ENCODE results near the gene SPTY2D1.
"Not testable (repeated sequence)": the region's sequence is repeated elsewhere in the genome, so short reads cannot be mapped to it uniquely, and the experiment has no call there.

The SPTY2D1 gene, protein sequence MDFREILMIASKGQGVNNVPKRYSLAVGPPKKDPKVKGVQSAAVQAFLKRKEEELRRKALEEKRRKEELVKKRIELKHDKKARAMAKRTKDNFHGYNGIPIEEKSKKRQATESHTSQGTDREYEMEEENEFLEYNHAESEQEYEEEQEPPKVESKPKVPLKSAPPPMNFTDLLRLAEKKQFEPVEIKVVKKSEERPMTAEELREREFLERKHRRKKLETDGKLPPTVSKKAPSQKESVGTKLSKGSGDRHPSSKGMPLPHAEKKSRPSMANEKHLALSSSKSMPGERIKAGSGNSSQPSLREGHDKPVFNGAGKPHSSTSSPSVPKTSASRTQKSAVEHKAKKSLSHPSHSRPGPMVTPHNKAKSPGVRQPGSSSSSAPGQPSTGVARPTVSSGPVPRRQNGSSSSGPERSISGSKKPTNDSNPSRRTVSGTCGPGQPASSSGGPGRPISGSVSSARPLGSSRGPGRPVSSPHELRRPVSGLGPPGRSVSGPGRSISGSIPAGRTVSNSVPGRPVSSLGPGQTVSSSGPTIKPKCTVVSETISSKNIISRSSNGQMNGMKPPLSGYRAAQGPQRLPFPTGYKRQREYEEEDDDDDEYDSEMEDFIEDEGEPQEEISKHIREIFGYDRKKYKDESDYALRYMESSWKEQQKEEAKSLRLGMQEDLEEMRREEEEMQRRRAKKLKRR

DNA sequence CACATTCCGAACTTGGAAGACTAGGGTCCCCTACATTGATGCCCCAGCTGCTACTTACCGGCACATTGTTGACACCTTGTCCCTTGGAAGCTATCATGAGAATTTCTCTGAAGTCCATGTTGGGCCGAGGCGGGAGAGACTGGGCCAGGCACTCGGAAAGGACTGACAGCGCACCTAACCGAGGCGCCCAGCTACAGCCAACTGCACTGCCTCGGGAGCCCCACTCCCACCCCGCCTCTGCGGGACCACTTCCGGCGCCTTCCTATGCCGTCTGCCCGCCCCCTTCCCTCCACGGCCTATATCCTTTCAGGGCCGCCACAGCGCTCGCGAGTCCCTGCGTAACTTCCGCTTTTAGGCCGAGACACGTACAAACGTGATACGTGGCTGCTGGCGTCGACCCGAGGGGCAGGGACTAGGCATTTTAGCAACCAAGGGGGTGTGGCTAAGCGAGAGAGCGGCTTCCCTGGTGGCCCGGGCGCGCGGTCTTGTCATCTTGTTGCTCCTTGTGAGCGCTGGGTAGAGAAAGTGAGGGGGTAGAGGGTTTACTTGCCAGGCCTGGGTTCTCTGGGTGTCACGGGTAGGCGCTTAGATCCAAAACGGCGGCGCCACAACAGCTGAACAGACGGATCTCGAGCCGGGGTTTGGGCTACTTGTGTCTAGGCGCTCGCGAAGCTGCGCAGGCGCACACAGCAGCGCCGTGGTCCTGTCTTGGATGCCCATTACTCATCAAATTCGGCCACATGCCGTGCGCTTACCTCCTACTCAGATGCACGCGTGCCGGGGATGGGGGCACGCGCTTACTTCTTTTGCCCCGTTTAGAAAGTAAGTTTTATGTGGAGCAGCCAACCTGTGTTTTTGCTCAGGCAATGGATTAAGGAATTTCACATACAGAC is at the start of gene SPTY2D1:
Gene SPTY2D1 (minus strand): TSS at position 203 of the 893 bp plus-strand sequence. CDS start 85 bp downstream, at position 118.
- Mint-ChIP-seq H3K27me3 (peaks cover 10% of the 10 kb centered on the region), H3K9me3 (no peaks in the 10 kb centered on the region), H3K4me1 (peaks cover 23% of the 10 kb centered on the region), H3K36me3 (ENCODE audit: insufficient read depth) (peaks cover 16% of the 10 kb centered on the region), H3K27ac (ENCODE audit: low read depth) (peak within 1 kb of the TSS; percentile 97), H3K4me3 (peak within 1 kb of the TSS; percentile 84)
- peak; percentile 91 to 98 for DNase-seq (ENCODE audit: low spot score in 2 of 2)
- ATAC-seq (replicated peaks; ENCODE audit: extremely low read depth, poor library complexity, severe bottlenecking), result peak; percentile 95

- DNase-seq (ENCODE audit: low spot score in 2 of 2), result no peak
- ATAC-seq (replicated peaks; ENCODE audit: extremely low read depth, poor library complexity, severe bottlenecking), result no peak
- Mint-ChIP-seq H3K4me1 (no peaks in the 10 kb centered on the region), H3K9me3 (no peaks in the 10 kb centered on the region), H3K27me3 (no peaks in the 10 kb centered on the region), H3K27ac (ENCODE audit: low read depth) (no peak overlapping the region), H3K36me3 (ENCODE audit: insufficient read depth) (no peaks in the 10 kb centered on the region), H3K4me3 (no peak overlapping the region)
Observed at GRCh38 chr11:18682466-18682865, 48.3 kb upstream of the SPTY2D1 start.

DNA sequence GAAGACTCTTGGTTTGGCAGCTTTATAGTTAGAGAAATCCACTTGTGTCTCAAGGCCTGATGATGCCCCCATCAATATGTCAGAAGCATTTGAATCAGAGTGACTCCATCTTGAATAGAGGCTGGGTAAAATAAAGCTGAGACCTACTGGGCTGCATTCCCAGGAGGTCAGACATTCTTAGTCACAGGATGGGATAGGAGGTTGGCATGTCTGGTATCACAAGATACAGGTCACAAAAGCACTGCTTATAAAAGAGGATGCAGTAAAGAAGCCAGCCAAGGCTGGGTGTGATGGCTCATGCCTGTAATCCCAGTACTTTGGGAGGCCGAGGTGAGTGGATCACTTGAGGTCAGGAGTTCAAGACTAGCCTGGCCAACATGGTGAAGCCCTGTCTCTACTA is 47.8 kb upstream of the SPTY2D1 start:
- not testable (repeated sequence) for ATAC-seq (replicated peaks; ENCODE audit: extremely low read depth, poor library complexity, severe bottlenecking); H3K9me3 Mint-ChIP-seq; H3K27ac Mint-ChIP-seq (ENCODE audit: low read depth); H3K4me3 Mint-ChIP-seq; DNase-seq (ENCODE audit: low spot score in 2 of 2); H3K4me1 Mint-ChIP-seq; H3K36me3 Mint-ChIP-seq (ENCODE audit: insufficient read depth); H3K27me3 Mint-ChIP-seq

DNA sequence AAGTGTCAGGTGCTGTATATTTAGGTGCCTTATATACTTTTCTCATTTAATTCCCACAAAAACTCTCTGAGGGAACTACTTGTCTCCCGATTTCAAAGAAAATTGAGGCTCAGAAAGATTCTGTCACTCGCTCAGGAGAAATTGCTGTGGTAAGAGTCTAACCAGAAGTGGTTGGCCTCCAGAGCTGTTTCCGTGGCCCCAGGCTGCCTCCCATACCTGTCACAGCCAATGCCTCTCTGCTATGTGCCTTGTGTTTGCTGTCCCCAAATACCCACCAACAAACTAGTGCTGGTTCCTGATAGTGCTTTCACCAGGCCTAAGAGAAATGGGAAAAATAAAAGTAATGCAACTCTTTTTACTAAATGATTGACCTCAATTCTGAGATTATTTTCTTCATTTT is 43.4 kb upstream of the SPTY2D1 start:
- H3K27ac Mint-ChIP-seq (ENCODE audit: low read depth), result no peak overlapping the region
- no peaks in the 10 kb centered on the region for H3K36me3 Mint-ChIP-seq (ENCODE audit: insufficient read depth)
- no peak for DNase-seq (ENCODE audit: low spot score in 2 of 2)
- no peak overlapping the region for H3K4me3 Mint-ChIP-seq
- ATAC-seq (replicated peaks; ENCODE audit: extremely low read depth, poor library complexity, severe bottlenecking), result no peak
- peaks cover under 1% of the 10 kb centered on the region for H3K4me1 Mint-ChIP-seq
- no peaks in the 10 kb centered on the region for H3K27me3 Mint-ChIP-seq
- H3K9me3 Mint-ChIP-seq, result no peaks in the 10 kb centered on the region

DNA sequence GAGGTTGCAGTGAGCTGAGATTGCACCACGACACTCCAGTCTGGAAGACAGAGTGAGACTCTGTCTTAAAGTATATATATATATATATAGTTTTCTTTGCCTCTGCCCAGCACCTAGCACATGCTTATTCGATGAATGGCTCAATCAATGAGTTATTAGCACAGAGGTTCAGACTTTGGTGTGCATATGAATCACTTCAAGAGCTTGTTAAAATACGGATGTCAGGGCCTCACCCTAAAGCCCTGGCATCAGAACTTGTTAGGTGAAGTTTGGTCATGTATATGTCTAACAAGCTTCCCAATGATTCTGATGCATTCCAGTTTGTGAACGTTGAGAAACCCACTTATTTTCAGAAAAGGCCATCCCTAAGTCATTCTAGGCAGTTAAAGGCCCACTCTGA is 42.7 kb upstream of the SPTY2D1 start:
- ATAC-seq (replicated peaks; ENCODE audit: extremely low read depth, poor library complexity, severe bottlenecking), result no peak
- Mint-ChIP-seq H3K36me3 (ENCODE audit: insufficient read depth) (no peaks in the 10 kb centered on the region), H3K27ac (ENCODE audit: low read depth) (no peak overlapping the region), H3K4me1 (peaks cover 6% of the 10 kb centered on the region), H3K4me3 (no peak overlapping the region), H3K9me3 (no peaks in the 10 kb centered on the region), H3K27me3 (no peaks in the 10 kb centered on the region)
- no peak for DNase-seq (ENCODE audit: low spot score in 2 of 2)

DNA sequence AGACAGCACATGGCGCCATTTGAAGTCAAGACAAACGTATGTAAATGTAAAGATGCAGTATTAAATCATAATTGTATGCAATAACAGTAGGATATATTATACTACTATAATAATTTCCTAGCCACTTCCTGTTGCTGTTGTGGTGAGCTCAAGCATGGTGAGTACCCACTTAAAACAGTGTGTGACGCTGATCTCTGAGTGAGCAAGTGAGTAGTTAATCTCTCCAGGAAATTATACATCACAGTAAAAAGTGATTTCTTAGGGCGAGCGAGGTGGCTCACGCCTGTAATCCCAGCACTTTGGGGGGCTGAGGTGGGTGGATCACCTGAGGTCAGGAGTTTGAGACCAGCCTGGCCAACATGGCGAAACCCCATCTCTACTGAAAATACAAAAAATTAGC is 38.1 kb upstream of the SPTY2D1 start:
- not testable (repeated sequence) for H3K36me3 Mint-ChIP-seq (ENCODE audit: insufficient read depth); H3K9me3 Mint-ChIP-seq; H3K27me3 Mint-ChIP-seq
- Mint-ChIP-seq H3K27ac (ENCODE audit: low read depth) (peak overlapping the region; percentile 93), H3K4me3 (peak overlapping the region; percentile 67), H3K4me1 (peaks cover 24% of the 10 kb centered on the region)
- ATAC-seq (replicated peaks; ENCODE audit: extremely low read depth, poor library complexity, severe bottlenecking), result peak; percentile 100
- peak; percentile 15 to 45 for DNase-seq (ENCODE audit: low spot score in 2 of 2)

DNA sequence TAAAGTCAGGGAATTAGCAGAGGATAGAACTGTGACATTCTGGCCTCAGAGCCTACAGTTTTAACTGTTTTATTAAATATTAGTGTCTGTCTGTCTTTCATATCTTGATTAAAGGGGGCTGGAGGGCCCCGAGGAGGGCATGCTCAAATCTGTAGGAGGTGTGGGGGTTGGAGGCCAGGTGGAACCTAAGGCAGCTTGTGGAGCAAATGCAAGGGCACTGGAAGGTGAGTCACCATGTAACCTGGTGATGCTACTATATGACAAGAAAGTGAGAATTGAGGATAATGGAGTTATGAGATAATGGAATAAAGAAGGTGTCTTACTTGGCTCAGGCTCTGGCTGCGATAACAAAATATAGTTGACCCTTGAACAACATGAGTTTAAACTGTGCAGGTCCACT is 37.1 kb upstream of the SPTY2D1 start:
- no peak for DNase-seq (ENCODE audit: low spot score in 2 of 2)
- no peak overlapping the region for H3K4me3 Mint-ChIP-seq

DNA sequence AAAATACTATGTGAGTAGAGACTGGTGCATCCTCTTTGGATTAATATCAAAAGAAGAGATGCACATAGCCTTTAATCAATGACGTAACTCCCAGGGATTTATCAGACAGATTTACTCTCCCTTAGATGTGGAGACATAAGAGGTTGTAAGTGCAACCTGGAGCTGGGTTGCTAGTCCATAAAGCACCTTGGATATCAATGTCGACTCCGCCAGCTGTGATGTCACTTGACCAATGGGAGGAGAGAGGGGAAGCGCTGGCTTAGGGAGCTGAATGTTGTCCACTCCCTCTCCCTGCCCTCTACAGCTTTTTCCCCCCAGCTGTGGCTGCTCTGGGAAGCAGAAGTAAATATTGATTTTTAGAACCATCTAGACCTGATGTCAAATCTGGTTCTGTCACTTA is 35.6 kb upstream of the SPTY2D1 start:
- Mint-ChIP-seq H3K27me3 (no peaks in the 10 kb centered on the region), H3K36me3 (ENCODE audit: insufficient read depth) (no peaks in the 10 kb centered on the region), H3K27ac (ENCODE audit: low read depth) (no peak overlapping the region), H3K9me3 (no peaks in the 10 kb centered on the region), H3K4me1 (peaks cover 24% of the 10 kb centered on the region), H3K4me3 (no peak overlapping the region)
- no peak for ATAC-seq (replicated peaks; ENCODE audit: extremely low read depth, poor library complexity, severe bottlenecking)
- DNase-seq (ENCODE audit: low spot score in 2 of 2), result no peak

More for the DNA sequence above, 37.1 kb upstream of the SPTY2D1 start:
- no peak for ATAC-seq (replicated peaks; ENCODE audit: extremely low read depth, poor library complexity, severe bottlenecking)
- H3K36me3 Mint-ChIP-seq (ENCODE audit: insufficient read depth), result no peaks in the 10 kb centered on the region
- peaks cover 24% of the 10 kb centered on the region for H3K4me1 Mint-ChIP-seq
- H3K27ac Mint-ChIP-seq (ENCODE audit: low read depth), result peak overlapping the region; percentile 44
- H3K9me3 Mint-ChIP-seq, result no peaks in the 10 kb centered on the region
- no peaks in the 10 kb centered on the region for H3K27me3 Mint-ChIP-seq

GRCh38 chr11:18669219-18669596 is 35.1 kb upstream of the SPTY2D1 start:
- ATAC-seq (replicated peaks; ENCODE audit: extremely low read depth, poor library complexity, severe bottlenecking) (no peak), DNase-seq (ENCODE audit: low spot score in 2 of 2) (no peak)
- Mint-ChIP-seq H3K4me1 (peaks cover 24% of the 10 kb centered on the region), H3K4me3 (no peak overlapping the region), H3K27me3 (no peaks in the 10 kb centered on the region), H3K27ac (ENCODE audit: low read depth) (peak overlapping the region; percentile 52), H3K36me3 (ENCODE audit: insufficient read depth) (no peaks in the 10 kb centered on the region), H3K9me3 (no peaks in the 10 kb centered on the region)

GRCh38 chr11:18668131-18668530 is 34.0 kb upstream of the SPTY2D1 start:
- Mint-ChIP-seq H3K27ac (ENCODE audit: low read depth) (no peak overlapping the region), H3K4me3 (no peak overlapping the region), H3K4me1 (peaks cover 24% of the 10 kb centered on the region), H3K27me3 (no peaks in the 10 kb centered on the region), H3K36me3 (ENCODE audit: insufficient read depth) (no peaks in the 10 kb centered on the region), H3K9me3 (no peaks in the 10 kb centered on the region)
- DNase-seq (ENCODE audit: low spot score in 2 of 2) (no peak), ATAC-seq (replicated peaks; ENCODE audit: extremely low read depth, poor library complexity, severe bottlenecking) (no peak)

DNA sequence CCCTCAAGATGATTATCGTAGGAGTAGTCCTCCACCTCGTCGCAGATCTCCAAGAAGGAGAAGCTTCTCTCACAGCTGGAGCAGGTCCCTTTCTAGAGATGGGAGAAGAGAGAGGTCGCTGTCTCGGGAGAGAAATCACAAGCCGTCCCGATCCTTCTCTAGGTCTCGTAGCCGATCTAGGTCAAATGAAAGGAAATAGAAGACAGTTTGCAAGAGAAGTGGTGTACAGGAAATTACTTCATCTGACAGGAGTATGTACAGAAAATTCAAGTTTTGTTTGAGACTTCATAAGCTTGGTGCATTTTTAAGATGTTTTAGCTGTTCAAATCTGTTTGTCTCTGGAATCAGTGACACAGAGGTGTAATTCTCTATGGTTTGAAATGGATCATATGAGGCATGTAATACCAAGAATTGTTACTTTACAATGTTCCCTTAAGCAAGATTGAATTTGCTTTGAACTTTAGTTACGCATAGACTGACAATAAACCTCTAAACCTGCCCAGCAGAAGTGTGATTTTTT is 31.3 kb upstream of the SPTY2D1 start:
- H3K9me3 Mint-ChIP-seq; ATAC-seq (replicated peaks; ENCODE audit: extremely low read depth, poor library complexity, severe bottlenecking); H3K4me3 Mint-ChIP-seq; H3K27ac Mint-ChIP-seq (ENCODE audit: low read depth); DNase-seq (ENCODE audit: low spot score in 2 of 2); H3K36me3 Mint-ChIP-seq (ENCODE audit: insufficient read depth): not testable (repeated sequence)
- Mint-ChIP-seq H3K27me3 (peaks cover 10% of the 10 kb centered on the region), H3K4me1 (peaks cover 11% of the 10 kb centered on the region)

DNA sequence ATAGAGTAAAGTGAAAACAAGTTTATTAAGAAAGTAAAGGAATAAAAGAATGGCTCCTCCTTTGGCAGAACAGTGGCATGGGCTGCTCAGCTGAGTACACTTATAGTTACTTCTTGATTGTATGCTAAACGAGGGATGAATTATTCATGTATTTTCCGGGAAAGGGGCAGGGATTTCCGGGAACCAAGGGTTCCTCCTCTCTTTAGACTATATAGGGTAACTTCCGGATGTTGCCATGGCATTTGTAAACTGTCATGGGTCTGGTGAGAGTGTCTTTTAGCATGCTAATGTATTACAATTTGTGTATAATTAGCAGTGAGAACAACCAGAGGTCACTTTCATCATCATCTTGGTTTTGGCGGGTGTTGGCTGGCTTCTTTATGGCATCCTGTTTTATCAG is 23.5 kb upstream of the SPTY2D1 start:
- Mint-ChIP-seq H3K36me3 (ENCODE audit: insufficient read depth) (no peaks in the 10 kb centered on the region), H3K4me1 (no peaks in the 10 kb centered on the region), H3K4me3 (no peak overlapping the region), H3K9me3 (no peaks in the 10 kb centered on the region), H3K27me3 (peaks cover 23% of the 10 kb centered on the region), H3K27ac (ENCODE audit: low read depth) (no peak overlapping the region)
- no peak for ATAC-seq (replicated peaks; ENCODE audit: extremely low read depth, poor library complexity, severe bottlenecking)
- no peak for DNase-seq (ENCODE audit: low spot score in 2 of 2)
